Upper lobe of right lung (tissue), 1 donor: Measurements from ENCODE around the gene MSRB2. TPM values are rescaled to one million over a fixed set of nuclear protein-coding genes. Genes with fewer than 3 reads are reported as not detected.

ENCODE experiments used
- ATAC-seq: fragments of 200-7000 bp; cut with Tn5 transposase; one replicate; pipeline ENCODE4 v1.9.1; 2020; ENCODE audit warnings: mild to moderate bottlenecking, moderate library complexity
- DNase-seq: peaks from one replicate; pipeline ENCODE4 v3.0.0-alpha.2; 2020
- H3K27ac ChIP-seq: fragments of 200-600 bp; one replicate; pipeline ENCODE4 v1.8.0; 2022
- H3K27me3 ChIP-seq: fragments of 200-600 bp; one replicate; pipeline ENCODE4 v1.8.0; 2022; ENCODE audit warnings: mild to moderate bottlenecking
- H3K36me3 ChIP-seq: fragments of 200-600 bp; one replicate; pipeline ENCODE4 v1.8.0; 2022
- H3K4me1 ChIP-seq: fragments of 200-600 bp; one replicate; pipeline ENCODE4 v1.8.0; 2022
- H3K4me3 ChIP-seq: fragments of 200-600 bp; one replicate; pipeline ENCODE4 v1.8.0; 2022; ENCODE audit warnings: mild to moderate bottlenecking
- H3K9me3 ChIP-seq: fragments of 200-600 bp; one replicate; pipeline ENCODE4 v1.8.0; 2022
- CTCF ChIP-seq: fragments of 200-600 bp; IDR thresholded peaks from one replicate; pipeline ENCODE4 v1.8.0; 2022; ENCODE audit warnings: antibody characterized with exemption
- intact Hi-C: fragments of 100-400 bp; cut with DNase I; formaldehyde crosslinking; loops from one replicate; pipeline ENCODE4 v1.11.0; 2022
- total RNA-seq: library from RNA; stranded (reverse); fragmentation: NEBNext Ultra II Directional; extraction: Animal tissue kit (Norgen Biotek cat#: 25700); gene quantifications from one replicate; pipeline ENCODE4 v1.2.1, GENCODE V29; 2021
- donor health status: DM: no; HTN: yes; CAD: no; lungs with severe emphysema.

MSRB2 gene
- total RNA-seq, 1 donor from 2014 or later, result 27.1 TPM

- no peak overlapping the region for H3K27ac ChIP-seq
- TF ChIP-seq CTCF, result no peak
- no peak overlapping the region for H3K4me3 ChIP-seq
- ATAC-seq (no peak), DNase-seq (no peak)
- H3K4me1 ChIP-seq, result no peaks in the 10 kb centered on the region
- H3K27me3 ChIP-seq, result peaks cover 3% of the 10 kb centered on the region
- no peaks in the 10 kb centered on the region for H3K36me3 ChIP-seq
- intact Hi-C loops, result no loop called here
- no peaks in the 10 kb centered on the region for H3K9me3 ChIP-seq
Observed at GRCh38 chr10:23150091-23150490, 54.7 kb downstream of the MSRB2 start.

- Histone ChIP-seq H3K36me3 (no peaks in the 10 kb centered on the region), H3K27me3 (peaks cover 3% of the 10 kb centered on the region), H3K4me3 (no peak overlapping the region), H3K9me3 (no peaks in the 10 kb centered on the region), H3K4me1 (no peaks in the 10 kb centered on the region), H3K27ac (no peak overlapping the region)
- DNase-seq (no peak), ATAC-seq (no peak)
- intact Hi-C loops, result no loop called here
- TF ChIP-seq CTCF, result no peak
Observed at GRCh38 chr10:23150610-23151009, 55.2 kb downstream of the MSRB2 start.

GRCh38 chr10:23151071-23151470 lies 55.7 kb downstream of the MSRB2 start:
- no peaks in the 10 kb centered on the region for H3K4me1 ChIP-seq
- peaks cover 3% of the 10 kb centered on the region for H3K27me3 ChIP-seq
- DNase-seq (no peak), ATAC-seq (no peak)
- intact Hi-C loops, result no loop called here
- H3K27ac ChIP-seq, result no peak overlapping the region
- H3K4me3 ChIP-seq, result no peak overlapping the region
- H3K36me3 ChIP-seq, result no peaks in the 10 kb centered on the region
- TF ChIP-seq CTCF, result no peak
- H3K9me3 ChIP-seq, result no peaks in the 10 kb centered on the region

GRCh38 chr10:23155169-23155568 lies 59.8 kb downstream of the MSRB2 start:
- H3K27me3 ChIP-seq, result peaks cover 12% of the 10 kb centered on the region
- intact Hi-C loops, result no loop called here
- no peaks in the 10 kb centered on the region for H3K36me3 ChIP-seq
- H3K4me3 ChIP-seq, result no peak overlapping the region
- DNase-seq (no peak), ATAC-seq (no peak)
- H3K27ac ChIP-seq, result no peak overlapping the region
- no peaks in the 10 kb centered on the region for H3K9me3 ChIP-seq
- TF ChIP-seq CTCF, result no peak
- H3K4me1 ChIP-seq, result no peaks in the 10 kb centered on the region

GRCh38 chr10:23156447-23157150 lies 61.2 kb downstream of the MSRB2 start:
- intact Hi-C loops, result no loop called here

More at GRCh38 chr10:23156447-23157150, 61.2 kb downstream of the MSRB2 start:
- Histone ChIP-seq H3K9me3 (no peaks in the 10 kb centered on the region), H3K4me1 (no peaks in the 10 kb centered on the region), H3K36me3 (no peaks in the 10 kb centered on the region), H3K27me3 (peaks cover 15% of the 10 kb centered on the region), H3K4me3 (no peak overlapping the region), H3K27ac (no peak overlapping the region)
- TF ChIP-seq CTCF, result no peak
- DNase-seq (no peak), ATAC-seq (no peak)
